Measurements from ENCODE around the gene UBA6. TPM values are rescaled to one million over a fixed set of nuclear protein-coding genes. Genes with fewer than 3 reads are reported as not detected.
A peak's percentile ranks its signal among the peaks of the same experiment; 100 is the strongest.

Gene UBA6
- total RNA-seq, 2 donors from 2014 or later, result 88.4 to 98.6 TPM

- H3K4me1 Mint-ChIP-seq (ENCODE audit: low read depth), result peaks cover 47% of the 10 kb centered on the region
- peak overlapping the region; percentile 66 to 89 for H3K4me3 Mint-ChIP-seq
- H3K27ac Mint-ChIP-seq, result peak overlapping the region; percentile 62
- ATAC-seq (replicated peaks in 1 of 2) (peak; percentile 73 to 78), DNase-seq (peak in 1 of 2 donors; percentile 36)
- H3K27me3 Mint-ChIP-seq (ENCODE audit: low read depth), result no peaks in the 10 kb centered on the region
- peaks cover 0 to 2% of the 10 kb centered on the region in 2 donors for H3K9me3 Mint-ChIP-seq
- peaks cover 2 to 5% of the 10 kb centered on the region in 2 donors for H3K36me3 Mint-ChIP-seq (ENCODE audit: insufficient read depth in 2 of 2)
Measured at GRCh38 chr4:67580577-67580976, 120.4 kb downstream of the UBA6 start.

- DNase-seq (no peak), ATAC-seq (replicated peaks in 1 of 2) (no peak)
- Mint-ChIP-seq H3K36me3 (ENCODE audit: insufficient read depth in 2 of 2) (peaks cover 2 to 5% of the 10 kb centered on the region in 2 donors), H3K27ac (no peak overlapping the region), H3K4me3 (no peak overlapping the region), H3K4me1 (ENCODE audit: low read depth) (peaks cover 64% of the 10 kb centered on the region), H3K9me3 (peaks cover 0 to 2% of the 10 kb centered on the region in 2 donors), H3K27me3 (ENCODE audit: low read depth) (no peaks in the 10 kb centered on the region)
Measured at GRCh38 chr4:67576538-67576937, 124.4 kb downstream of the UBA6 start.

GRCh38 chr4:67576059-67576466 is 124.9 kb downstream of the UBA6 start:
- H3K9me3 Mint-ChIP-seq, result peaks cover 0 to 2% of the 10 kb centered on the region in 2 donors
- peaks cover 59% of the 10 kb centered on the region for H3K4me1 Mint-ChIP-seq (ENCODE audit: low read depth)
- ATAC-seq (replicated peaks in 1 of 2) (no peak), DNase-seq (no peak)
- H3K27me3 Mint-ChIP-seq (ENCODE audit: low read depth), result no peaks in the 10 kb centered on the region
- H3K27ac Mint-ChIP-seq, result peak overlapping the region; percentile 74
- peak overlapping the region; percentile 60 to 75 for H3K4me3 Mint-ChIP-seq
- peaks cover 2 to 5% of the 10 kb centered on the region in 2 donors for H3K36me3 Mint-ChIP-seq (ENCODE audit: insufficient read depth in 2 of 2)

- ATAC-seq (replicated peaks in 1 of 2) (peak; percentile 53 to 64), DNase-seq (no peak)
Measured at GRCh38 chr4:67575232-67576058, 125.5 kb downstream of the UBA6 start.

GRCh38 chr4:67573193-67573592 is 127.8 kb downstream of the UBA6 start:
- peak overlapping the region in 1 of 2 donors; percentile 7 for H3K4me3 Mint-ChIP-seq
- no peaks in the 10 kb centered on the region for H3K27me3 Mint-ChIP-seq (ENCODE audit: low read depth)
- peaks cover 0 to 5% of the 10 kb centered on the region in 2 donors for H3K36me3 Mint-ChIP-seq (ENCODE audit: insufficient read depth in 2 of 2)
- ATAC-seq (replicated peaks in 1 of 2), result peak; percentile 62 to 73
- DNase-seq, result no peak
- H3K9me3 Mint-ChIP-seq, result peaks cover 0 to 2% of the 10 kb centered on the region in 2 donors
- H3K4me1 Mint-ChIP-seq (ENCODE audit: low read depth), result peaks cover 52% of the 10 kb centered on the region
- no peak overlapping the region for H3K27ac Mint-ChIP-seq

More at GRCh38 chr4:67575232-67576058, 125.5 kb downstream of the UBA6 start:
- Mint-ChIP-seq H3K4me1 (ENCODE audit: low read depth) (peaks cover 53% of the 10 kb centered on the region), H3K27ac (peak overlapping the region; percentile 44), H3K4me3 (peak overlapping the region; percentile 60 to 75), H3K9me3 (peaks cover under 1 to 2% of the 10 kb centered on the region in 2 donors), H3K27me3 (ENCODE audit: low read depth) (no peaks in the 10 kb centered on the region), H3K36me3 (ENCODE audit: insufficient read depth in 2 of 2) (peaks cover 2 to 5% of the 10 kb centered on the region in 2 donors)

- peaks cover 0 to 5% of the 10 kb centered on the region in 2 donors for H3K36me3 Mint-ChIP-seq (ENCODE audit: insufficient read depth in 2 of 2)
- H3K27me3 Mint-ChIP-seq (ENCODE audit: low read depth), result no peaks in the 10 kb centered on the region
- peaks cover 0 to 2% of the 10 kb centered on the region in 2 donors for H3K9me3 Mint-ChIP-seq
- no peak for ATAC-seq (replicated peaks in 1 of 2)
- peaks cover 52% of the 10 kb centered on the region for H3K4me1 Mint-ChIP-seq (ENCODE audit: low read depth)
- DNase-seq, result no peak
- no peak overlapping the region for H3K27ac Mint-ChIP-seq
- no peak overlapping the region for H3K4me3 Mint-ChIP-seq
Measured at GRCh38 chr4:67571975-67572374, 129.0 kb downstream of the UBA6 start.

GRCh38 chr4:67570537-67570936 is 130.4 kb downstream of the UBA6 start:
- Mint-ChIP-seq H3K27me3 (ENCODE audit: low read depth) (no peaks in the 10 kb centered on the region), H3K9me3 (peaks cover 0 to 2% of the 10 kb centered on the region in 2 donors), H3K27ac (no peak overlapping the region), H3K36me3 (ENCODE audit: insufficient read depth in 2 of 2) (peaks cover 0 to 4% of the 10 kb centered on the region in 2 donors), H3K4me3 (no peak overlapping the region), H3K4me1 (ENCODE audit: low read depth) (peaks cover 51% of the 10 kb centered on the region)
- ATAC-seq (replicated peaks in 1 of 2) (no peak), DNase-seq (no peak)

GRCh38 chr4:67568820-67569219 is 132.1 kb downstream of the UBA6 start:
- Mint-ChIP-seq H3K27ac (no peak overlapping the region), H3K27me3 (ENCODE audit: low read depth) (no peaks in the 10 kb centered on the region), H3K9me3 (peaks cover 0 to 2% of the 10 kb centered on the region in 2 donors), H3K4me1 (ENCODE audit: low read depth) (peaks cover 45% of the 10 kb centered on the region), H3K36me3 (ENCODE audit: insufficient read depth in 2 of 2) (peaks cover 0 to 4% of the 10 kb centered on the region in 2 donors), H3K4me3 (no peak overlapping the region)
- ATAC-seq (replicated peaks in 1 of 2), result peak; percentile 50 to 73
- no peak for DNase-seq

GRCh38 chr4:67566335-67566734 is 134.6 kb downstream of the UBA6 start:
- peaks cover 0 to 2% of the 10 kb centered on the region in 2 donors for H3K9me3 Mint-ChIP-seq
- no peaks in the 10 kb centered on the region for H3K27me3 Mint-ChIP-seq (ENCODE audit: low read depth)
- H3K4me3 Mint-ChIP-seq, result peak overlapping the region in 1 of 2 donors; percentile 11
- peak; percentile 89 to 93 for ATAC-seq (replicated peaks in 1 of 2)
- peak in 1 of 2 donors; percentile 39 for DNase-seq
- H3K4me1 Mint-ChIP-seq (ENCODE audit: low read depth), result peaks cover 41% of the 10 kb centered on the region
- H3K27ac Mint-ChIP-seq, result no peak overlapping the region
- H3K36me3 Mint-ChIP-seq (ENCODE audit: insufficient read depth in 2 of 2), result peaks cover 0 to 4% of the 10 kb centered on the region in 2 donors

GRCh38 chr4:67565284-67565683 is 135.7 kb downstream of the UBA6 start:
- Mint-ChIP-seq H3K4me3 (no peak overlapping the region), H3K27me3 (ENCODE audit: low read depth) (no peaks in the 10 kb centered on the region), H3K27ac (no peak overlapping the region), H3K4me1 (ENCODE audit: low read depth) (peaks cover 48% of the 10 kb centered on the region), H3K9me3 (no peaks in the 10 kb centered on the region), H3K36me3 (ENCODE audit: insufficient read depth in 2 of 2) (peaks cover 0 to 3% of the 10 kb centered on the region in 2 donors)
- no peak for ATAC-seq (replicated peaks in 1 of 2)
- DNase-seq, result no peak

Other genes with a start within 250 kb of the UBA6 start
- 10 to 100 TPM; 42.8 to 44.7 TPM for gene CENPC, start 155.7 kb downstream of the UBA6 start, total RNA-seq
- gene STAP1, start 142.4 kb downstream of the UBA6 start, total RNA-seq, result 10 to 100 TPM in 1 of 2 donors, 1 to 10 TPM in 1; 9.6 to 22.0 TPM
- not detected for gene GNRHR, start 53.2 kb upstream of the UBA6 start, total RNA-seq
- not detected for gene TMPRSS11D, start 182.8 kb upstream of the UBA6 start, total RNA-seq